ENCODE data around the gene SPACA6. TPM values are rescaled to one million over a fixed set of nuclear protein-coding genes. Genes with fewer than 3 reads are reported as not detected.

Gene SPACA6
- total RNA-seq, 2 experiments from 2014 or later, result 2.5 to 12.5 TPM

- Histone ChIP-seq H3K27ac (ENCODE audit: low read depth, low read length, poor library complexity, severe bottlenecking) (no peak overlapping the region), H3K4me1 (ENCODE audit: insufficient read depth, low read length, poor library complexity, severe bottlenecking) (peaks cover 15% of the 10 kb centered on the region), H3K79me2 (ENCODE audit: insufficient read depth, low read depth, low read length) (no peaks in the 10 kb centered on the region), H3K9me3 (ENCODE audit: low read length) (no peaks in the 10 kb centered on the region), H2AFZ (ENCODE audit: low read length) (no peak overlapping the region), H3K4me3 (ENCODE audit: low read depth, low read length, poor library complexity, severe bottlenecking) (no peak overlapping the region), H3K9me2 (ENCODE audit: insufficient read depth, low read length) (no peaks in the 10 kb centered on the region), H3K4me2 (ENCODE audit: low read length) (no peak overlapping the region), H4K20me1 (ENCODE audit: insufficient read depth, low read length) (no peaks in the 10 kb centered on the region), H3K36me3 (ENCODE audit: insufficient read depth, low read length) (no peaks in the 10 kb centered on the region)
- no TSS peak for BruUV-seq (replicated peaks)
- no peak for DNase-seq (ENCODE audit: low spot score)
- TF ChIP-seq, protein P1, sequence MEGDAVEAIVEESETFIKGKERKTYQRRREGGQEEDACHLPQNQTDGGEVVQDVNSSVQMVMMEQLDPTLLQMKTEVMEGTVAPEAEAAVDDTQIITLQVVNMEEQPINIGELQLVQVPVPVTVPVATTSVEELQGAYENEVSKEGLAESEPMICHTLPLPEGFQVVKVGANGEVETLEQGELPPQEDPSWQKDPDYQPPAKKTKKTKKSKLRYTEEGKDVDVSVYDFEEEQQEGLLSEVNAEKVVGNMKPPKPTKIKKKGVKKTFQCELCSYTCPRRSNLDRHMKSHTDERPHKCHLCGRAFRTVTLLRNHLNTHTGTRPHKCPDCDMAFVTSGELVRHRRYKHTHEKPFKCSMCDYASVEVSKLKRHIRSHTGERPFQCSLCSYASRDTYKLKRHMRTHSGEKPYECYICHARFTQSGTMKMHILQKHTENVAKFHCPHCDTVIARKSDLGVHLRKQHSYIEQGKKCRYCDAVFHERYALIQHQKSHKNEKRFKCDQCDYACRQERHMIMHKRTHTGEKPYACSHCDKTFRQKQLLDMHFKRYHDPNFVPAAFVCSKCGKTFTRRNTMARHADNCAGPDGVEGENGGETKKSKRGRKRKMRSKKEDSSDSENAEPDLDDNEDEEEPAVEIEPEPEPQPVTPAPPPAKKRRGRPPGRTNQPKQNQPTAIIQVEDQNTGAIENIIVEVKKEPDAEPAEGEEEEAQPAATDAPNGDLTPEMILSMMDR (conservative IDR thresholded peaks at IDR 0.05; ENCODE audit: low read length), result no peak
- TF ChIP-seq EZH2phosphoT487 (IDR thresholded peaks at IDR 0.05; ENCODE audit: borderline replicate concordance, low read depth, low read length), result no peak
- ChIA-PET POLR2A (no interaction called here), CTCF (ENCODE audit: unreplicated experiment) (no interaction called here)
- intact Hi-C loops (cut with micrococcal nuclease; ENCODE audit: unreplicated experiment), result no loop called here
Measured at GRCh38 chr19:51749979-51750378, 56.8 kb downstream of the SPACA6 start.

DNA sequence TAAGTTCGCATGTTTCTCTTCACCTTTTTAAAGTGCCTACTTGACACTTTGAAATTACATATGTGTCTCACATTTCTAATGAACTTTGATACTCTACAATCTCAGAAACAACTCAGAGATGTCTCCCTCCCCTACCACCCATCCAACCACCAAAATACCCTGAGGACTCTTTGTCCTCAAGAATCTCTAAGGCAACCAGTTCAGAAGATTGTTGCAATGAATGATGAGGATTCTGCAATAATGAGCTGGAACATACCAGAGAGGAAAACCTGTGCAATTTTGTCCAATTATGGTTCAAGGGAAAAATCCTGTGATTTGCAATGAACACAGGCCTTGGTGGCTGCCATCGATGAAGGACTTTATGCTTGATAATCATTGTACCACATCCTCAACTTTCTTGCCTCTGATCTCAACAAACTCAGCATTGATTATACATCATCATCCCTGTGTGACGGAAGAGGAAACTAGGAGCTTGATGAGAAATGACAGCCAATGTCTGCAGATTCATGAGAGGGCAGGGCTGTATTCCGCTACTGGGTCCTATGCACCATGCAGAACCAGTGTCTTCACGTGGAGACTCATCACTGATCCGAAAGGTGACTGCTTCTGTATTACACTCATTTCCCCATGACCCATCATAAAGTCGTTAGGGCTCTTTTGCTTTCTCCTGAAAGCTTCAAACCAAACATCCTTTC, 57.4 kb downstream of the SPACA6 start:
- no peak overlapping the region for H2AFZ ChIP-seq (ENCODE audit: low read length)
- H3K4me2 ChIP-seq (ENCODE audit: low read length), result no peak overlapping the region
- no peaks in the 10 kb centered on the region for H4K20me1 ChIP-seq (ENCODE audit: insufficient read depth, low read length)
- H3K27ac ChIP-seq (ENCODE audit: low read depth, low read length, poor library complexity, severe bottlenecking), result no peak overlapping the region
- intact Hi-C loops (cut with micrococcal nuclease; ENCODE audit: unreplicated experiment), result no loop called here
- no peak for DNase-seq (ENCODE audit: low spot score)
- H3K36me3 ChIP-seq (ENCODE audit: insufficient read depth, low read length), result no peaks in the 10 kb centered on the region
- CTCF ChIA-PET (ENCODE audit: unreplicated experiment), result no interaction called here
- H3K79me2 ChIP-seq (ENCODE audit: insufficient read depth, low read depth, low read length), result no peaks in the 10 kb centered on the region
- BruUV-seq (replicated peaks), result no TSS peak
- H3K9me3 ChIP-seq (ENCODE audit: low read length), result no peaks in the 10 kb centered on the region
- H3K4me3 ChIP-seq (ENCODE audit: low read depth, low read length, poor library complexity, severe bottlenecking), result no peak overlapping the region
- POLR2A ChIA-PET, result no interaction called here
- H3K9me2 ChIP-seq (ENCODE audit: insufficient read depth, low read length), result no peaks in the 10 kb centered on the region
- H3K4me1 ChIP-seq (ENCODE audit: insufficient read depth, low read length, poor library complexity, severe bottlenecking), result peaks cover 15% of the 10 kb centered on the region
- TF ChIP-seq, protein P1 (conservative IDR thresholded peaks at IDR 0.05; ENCODE audit: low read length), result no peak
- no peak for TF ChIP-seq EZH2phosphoT487 (IDR thresholded peaks at IDR 0.05; ENCODE audit: borderline replicate concordance, low read depth, low read length)

- Histone ChIP-seq H3K4me3 (ENCODE audit: low read depth, low read length, poor library complexity, severe bottlenecking) (peak within 1 kb of the TSS; percentile 26), H3K9me2 (ENCODE audit: insufficient read depth, low read length) (no peaks in the 10 kb centered on the region), H3K27ac (ENCODE audit: low read depth, low read length, poor library complexity, severe bottlenecking) (peak within 1 kb of the TSS; percentile 36), H2AFZ (ENCODE audit: low read length) (peak within 1 kb of the TSS; percentile 94), H4K20me1 (ENCODE audit: insufficient read depth, low read length) (no peaks in the 10 kb centered on the region), H3K36me3 (ENCODE audit: insufficient read depth, low read length) (no peaks in the 10 kb centered on the region), H3K4me1 (ENCODE audit: insufficient read depth, low read length, poor library complexity, severe bottlenecking) (peaks cover 15% of the 10 kb centered on the region), H3K9me3 (ENCODE audit: low read length) (no peaks in the 10 kb centered on the region), H3K79me2 (ENCODE audit: insufficient read depth, low read depth, low read length) (no peaks in the 10 kb centered on the region), H3K4me2 (ENCODE audit: low read length) (peak within 1 kb of the TSS; percentile 62)
- ChIA-PET POLR2A (interaction anchor here (0.6 to 1.4 kb wide), 2 partner anchors 10 to 1849 kb away, joined by 7 read pairs; no protein-coding TSS in a partner anchor), CTCF (ENCODE audit: unreplicated experiment) (no interaction called here)
- intact Hi-C loops (cut with micrococcal nuclease; ENCODE audit: unreplicated experiment), result no loop called here
- BruUV-seq (replicated peaks), result no TSS peak
- TF ChIP-seq EZH2phosphoT487 (IDR thresholded peaks at IDR 0.05; ENCODE audit: borderline replicate concordance, low read depth, low read length), result no peak
- TF ChIP-seq, protein P1 (conservative IDR thresholded peaks at IDR 0.05; ENCODE audit: low read length), result no peak
- DNase-seq (ENCODE audit: low spot score), result peak; percentile 59
Measured at GRCh38 chr19:51751655-51752054, 58.5 kb downstream of the SPACA6 start, which contains the start of gene FPR1. Gene FPR1 (minus strand): TSS chr19:51751878. CDS start chr19:51746994, 4,884 bp downstream.

Data from OCI-LY7 (cell line).